SJCRH30 (cell line): ENCODE data around the gene NR2E3. TPM values are rescaled to one million over a fixed set of nuclear protein-coding genes. Genes with fewer than 3 reads are reported as not detected.

Experiments
- DNase-seq, 2 experiments: peaks; one replicate each; pipeline ENCODE4 v3.0.0-alpha.2; 2015 to 2020
- H3K27ac ChIP-seq: fragments of 250-450 bp; sonication (Bioruptor Pico); 2 replicates; pipeline ENCODE4 v1.5.1; 2020; ENCODE audit warnings: mild to moderate bottlenecking, moderate library complexity
- H3K27me3 ChIP-seq: fragments of 250-450 bp; sonication (Bioruptor Pico); 2 replicates; pipeline ENCODE4 v1.5.1; 2020; ENCODE audit warnings: mild to moderate bottlenecking, moderate library complexity
- H3K36me3 ChIP-seq: fragments of 250-450 bp; sonication (Bioruptor Pico); 2 replicates; pipeline ENCODE4 v1.5.1; 2020; ENCODE audit warnings: mild to moderate bottlenecking, moderate library complexity
- H3K4me1 ChIP-seq: fragments of 250-450 bp; sonication (Bioruptor Pico); 2 replicates; pipeline ENCODE4 v1.5.1; 2020; ENCODE audit warnings: mild to moderate bottlenecking, moderate library complexity
- H3K4me3 ChIP-seq: fragments of 250-450 bp; sonication (Bioruptor Pico); 2 replicates; pipeline ENCODE4 v1.5.1; 2020; ENCODE audit warnings: mild to moderate bottlenecking, moderate library complexity
- H3K9me3 ChIP-seq: fragments of 250-450 bp; sonication (Bioruptor Pico); replicated peaks from 2 replicates; pipeline ENCODE4 v1.5.1; 2020; ENCODE audit warnings: mild to moderate bottlenecking, moderate library complexity
- total RNA-seq: library from RNA; depleted of rRNA; stranded (reverse); fragments of >200 nt; shearing (Covaris generic); gene quantifications from 2 replicates; pipeline ENCODE4 v1.2.3, GENCODE V29; 2014; rRNA removed

NR2E3 gene
- total RNA-seq: 4.5 and 8.8 TPM in 2 replicates

DNA sequence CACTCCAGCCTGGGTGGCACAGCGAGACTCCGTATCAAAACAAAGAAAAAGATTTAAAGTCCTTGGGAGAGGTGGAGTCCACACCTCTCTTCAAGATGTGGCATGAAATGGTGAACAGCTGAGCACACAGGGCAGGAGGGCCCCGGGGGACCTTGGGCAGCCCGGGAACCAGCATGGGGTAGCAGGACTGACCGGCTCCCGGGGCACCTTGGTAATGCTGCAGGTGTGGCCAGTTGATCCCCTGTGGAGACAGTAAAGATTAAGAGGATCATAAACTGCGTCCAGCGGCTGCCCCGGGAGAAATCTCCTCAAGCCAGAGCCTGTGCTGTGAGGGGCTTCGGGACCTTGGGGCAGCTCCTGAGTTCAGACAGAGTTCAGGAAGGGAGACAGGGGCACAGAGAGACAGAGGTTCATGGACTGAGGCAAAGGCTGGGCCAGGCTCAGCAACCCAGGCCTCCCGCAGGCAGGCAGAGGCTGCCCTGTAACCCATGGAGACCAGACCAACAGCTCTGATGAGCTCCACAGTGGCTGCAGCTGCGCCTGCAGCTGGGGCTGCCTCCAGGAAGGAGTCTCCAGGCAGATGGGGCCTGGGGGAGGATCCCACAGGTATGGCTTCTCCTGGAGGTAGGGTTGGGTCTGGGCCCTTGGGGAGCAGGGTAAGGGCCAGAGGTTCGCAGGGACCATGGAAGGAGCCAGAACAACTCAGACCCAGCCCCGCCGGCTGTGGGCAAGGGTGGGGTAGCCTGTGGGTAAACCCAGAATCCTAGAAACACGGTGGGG, at the start of gene NR2E3:
Gene NR2E3, plus strand, starts transcription at position 299 of the 780 bp plus-strand sequence. Its CDS starts 190 bp downstream, at position 489.
- no peaks in the 10 kb centered on the region for H3K9me3 ChIP-seq
- peaks cover 5% of the 10 kb centered on the region for H3K36me3 ChIP-seq
- H3K27me3 ChIP-seq: no peaks in the 10 kb centered on the region
- H3K4me1 ChIP-seq: peaks cover 56% of the 10 kb centered on the region
- peak within 1 kb of the TSS; percentile 32 for H3K4me3 ChIP-seq
- peak; percentile 97 for DNase-seq
- H3K27ac ChIP-seq: peak within 1 kb of the TSS; percentile 74

GRCh38 chr15:71760852-71761251, 49.5 kb upstream of the NR2E3 start:
- Histone ChIP-seq H3K4me3 (no peak overlapping the region), H3K27ac (no peak overlapping the region), H3K27me3 (no peaks in the 10 kb centered on the region), H3K9me3 (peaks cover 9% of the 10 kb centered on the region), H3K36me3 (peaks cover 9% of the 10 kb centered on the region), H3K4me1 (no peaks in the 10 kb centered on the region)
- no peak for DNase-seq

- no peak overlapping the region for H3K27ac ChIP-seq
- peaks cover 11% of the 10 kb centered on the region for H3K36me3 ChIP-seq
- no peak overlapping the region for H3K4me3 ChIP-seq
- no peaks in the 10 kb centered on the region for H3K27me3 ChIP-seq
- no peak for DNase-seq
- no peaks in the 10 kb centered on the region for H3K4me1 ChIP-seq
- H3K9me3 ChIP-seq: peaks cover 9% of the 10 kb centered on the region
Observed at GRCh38 chr15:71761649-71762048, 48.7 kb upstream of the NR2E3 start.

DNA sequence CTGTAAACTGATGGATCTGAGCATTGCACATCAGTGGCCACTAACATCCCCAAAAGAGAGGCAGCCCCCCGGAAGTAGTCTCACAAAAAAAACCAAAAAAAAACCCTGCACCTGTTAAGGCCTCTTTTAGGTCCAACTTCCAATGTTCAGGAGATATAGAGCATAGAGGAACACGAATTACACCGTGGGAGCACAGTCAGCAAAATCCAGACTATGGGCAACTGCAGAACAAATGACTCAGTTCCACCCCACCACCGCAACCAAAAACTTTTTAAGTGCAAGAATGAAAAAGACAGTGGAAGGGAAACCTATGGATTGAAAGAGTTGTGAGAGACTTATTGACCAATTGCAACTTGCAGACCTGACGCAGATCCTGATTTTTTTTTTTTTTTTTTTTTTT, 42.2 kb upstream of the NR2E3 start:
- H3K4me1 ChIP-seq: no peaks in the 10 kb centered on the region
- no peak overlapping the region for H3K4me3 ChIP-seq
- DNase-seq: no peak
- peaks cover 12% of the 10 kb centered on the region; the same call in 1 of the 2 replicates for H3K36me3 ChIP-seq
- H3K27me3 ChIP-seq: no peaks in the 10 kb centered on the region; the same call in 1 of the 2 replicates
- H3K27ac ChIP-seq: no peak overlapping the region
- no peaks in the 10 kb centered on the region for H3K9me3 ChIP-seq

DNA sequence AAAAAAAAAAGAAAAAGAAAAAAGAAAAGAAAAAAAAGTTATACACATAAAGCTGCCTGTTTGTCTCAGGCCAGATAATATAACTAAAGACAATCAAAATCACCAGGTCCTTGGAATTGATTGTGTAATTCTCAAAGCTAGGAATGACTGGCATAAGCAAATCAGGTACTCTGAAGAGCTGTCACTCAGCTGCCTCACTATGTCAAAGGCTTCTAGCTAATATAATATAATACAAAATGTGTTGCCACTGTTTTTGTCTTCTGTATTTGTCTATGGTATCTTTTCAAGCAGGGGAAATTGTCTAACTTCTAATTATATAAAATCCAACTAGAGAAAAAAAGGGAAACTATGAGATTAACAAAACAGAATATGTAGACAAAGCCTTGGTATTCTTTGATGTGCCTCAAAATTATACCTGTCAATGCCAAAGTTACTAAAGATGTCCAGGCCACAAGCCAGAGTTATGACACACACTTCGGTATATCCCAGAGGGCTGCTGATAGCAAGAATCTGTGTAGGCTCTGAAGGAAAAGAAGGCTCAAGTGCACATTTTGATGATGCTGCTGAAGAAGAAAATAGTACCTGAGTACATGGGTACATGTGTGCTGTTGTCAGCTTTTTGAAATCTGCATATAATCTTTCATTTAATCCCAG, 37.0 kb upstream of the NR2E3 start:
- Histone ChIP-seq H3K4me3 (no peak overlapping the region), H3K36me3 (peaks cover 11% of the 10 kb centered on the region; the same call in 1 of the 2 replicates), H3K9me3 (no peaks in the 10 kb centered on the region), H3K27me3 (no peaks in the 10 kb centered on the region), H3K27ac (no peak overlapping the region), H3K4me1 (no peaks in the 10 kb centered on the region)
- no peak for DNase-seq

DNA sequence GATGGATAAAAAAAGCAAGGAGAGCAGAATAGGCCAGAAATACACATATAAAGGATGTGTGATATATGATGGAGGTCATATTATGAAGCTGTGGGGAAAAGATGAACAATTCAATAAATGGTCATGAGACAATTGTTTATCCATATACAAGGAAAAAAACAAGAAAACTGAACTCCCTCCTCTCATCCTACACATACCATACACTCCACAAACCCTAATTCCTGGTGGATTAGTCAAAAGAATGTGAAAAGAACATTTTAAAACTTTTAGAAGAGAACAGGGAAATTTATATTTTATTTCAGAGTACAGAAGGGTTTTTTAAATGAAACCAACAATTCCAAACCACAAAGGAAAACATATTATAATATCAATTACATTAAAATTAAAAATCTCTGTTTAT, 34.5 kb upstream of the NR2E3 start:
- Histone ChIP-seq H3K4me1 (0 out of 2 replicates have a peak, but pooled peaks cover 3% of the 10 kb centered on the region), H3K27ac (no peak overlapping the region), H3K9me3 (no peaks in the 10 kb centered on the region), H3K27me3 (no peaks in the 10 kb centered on the region), H3K4me3 (no peak overlapping the region), H3K36me3 (peaks cover 11% of the 10 kb centered on the region; the same call in 1 of the 2 replicates)
- DNase-seq: no peak

GRCh38 chr15:71776304-71776703, 34.0 kb upstream of the NR2E3 start:
- H3K4me3 ChIP-seq: no peak overlapping the region
- H3K27me3 ChIP-seq: no peaks in the 10 kb centered on the region
- no peaks in the 10 kb centered on the region for H3K9me3 ChIP-seq
- H3K4me1 ChIP-seq: 0 out of 2 replicates have a peak, but pooled peaks cover 3% of the 10 kb centered on the region
- H3K36me3 ChIP-seq: peaks cover 7% of the 10 kb centered on the region; the same call in 1 of the 2 replicates
- no peak overlapping the region for H3K27ac ChIP-seq
- DNase-seq: no peak

DNA sequence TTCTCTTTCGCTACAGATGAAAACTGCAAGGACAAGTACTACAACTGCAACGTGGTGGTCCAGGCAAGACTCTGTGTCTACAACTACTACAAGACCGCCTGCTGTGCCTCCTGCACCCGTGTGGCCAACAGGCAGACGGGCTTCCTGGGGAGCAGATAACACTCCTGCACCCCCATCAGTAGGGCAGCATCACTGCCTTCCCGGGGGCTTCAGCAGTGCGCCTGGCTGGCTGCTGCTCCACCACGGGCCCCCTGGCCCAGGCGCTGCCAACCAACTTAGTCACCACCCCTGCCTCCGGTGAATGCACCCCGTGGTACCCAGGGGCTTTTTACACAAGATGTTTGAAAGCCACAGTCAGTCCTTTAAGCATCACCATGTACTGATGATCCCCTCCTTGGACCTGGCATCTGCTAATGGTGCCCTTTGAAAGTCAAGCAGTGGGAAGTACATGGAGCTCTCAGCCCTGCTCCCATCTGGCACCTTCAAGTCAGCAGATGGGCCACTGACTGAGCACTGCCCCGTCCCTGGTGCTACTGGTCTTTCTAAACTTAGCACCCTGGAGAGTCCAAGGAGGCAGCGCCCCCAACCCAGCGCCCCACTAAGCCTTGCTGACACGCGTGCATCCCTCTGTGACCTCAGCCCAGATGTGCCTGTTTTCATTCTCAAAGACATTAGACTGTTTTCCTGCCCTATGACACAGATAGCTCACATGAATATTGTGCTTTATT, 33.0 kb upstream of the NR2E3 start:
- no peaks in the 10 kb centered on the region for H3K9me3 ChIP-seq
- 0 out of 2 replicates have a peak, but pooled peaks cover 3% of the 10 kb centered on the region for H3K4me1 ChIP-seq
- no peak for DNase-seq
- H3K27me3 ChIP-seq: no peaks in the 10 kb centered on the region
- no peak overlapping the region for H3K4me3 ChIP-seq
- H3K36me3 ChIP-seq: peaks cover 2% of the 10 kb centered on the region; the same call in 1 of the 2 replicates
- H3K27ac ChIP-seq: no peak overlapping the region

DNA sequence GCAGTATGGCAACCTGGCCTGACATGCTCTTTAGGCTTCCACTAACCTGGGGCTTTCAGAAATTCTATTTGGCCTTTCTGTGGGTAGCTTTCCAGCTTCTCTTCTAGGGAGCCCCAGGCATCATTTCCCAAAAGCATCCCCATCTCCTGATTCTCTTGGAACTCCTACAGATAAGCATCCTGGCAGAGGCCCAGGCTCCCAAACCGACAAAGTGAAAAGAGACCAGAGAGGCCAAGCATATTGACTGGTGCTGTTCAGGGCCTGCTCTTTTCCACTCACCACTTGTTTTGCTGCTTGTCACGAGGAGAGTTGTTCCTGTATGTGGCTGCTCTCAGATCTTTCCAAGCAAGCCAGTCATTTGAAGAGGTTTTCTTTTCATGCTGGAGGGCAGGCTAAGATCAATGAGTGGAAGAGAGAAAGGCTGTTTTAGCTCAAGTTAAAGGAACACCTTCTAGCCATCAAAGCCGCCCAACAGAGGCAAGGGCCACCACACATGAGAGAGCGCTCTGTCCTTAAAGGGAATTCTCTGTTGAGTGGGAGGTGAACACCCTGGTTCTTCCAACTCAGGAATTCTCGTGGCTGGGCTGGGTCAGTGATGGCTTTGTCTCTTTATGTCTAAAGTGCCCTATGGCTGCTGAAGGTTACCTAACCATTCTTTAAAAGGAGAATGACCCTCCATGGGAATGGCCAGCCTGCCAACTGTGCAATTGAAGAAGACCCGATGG, 31.1 kb upstream of the NR2E3 start:
- no peak overlapping the region for H3K27ac ChIP-seq
- H3K9me3 ChIP-seq: no peaks in the 10 kb centered on the region
- H3K36me3 ChIP-seq: no peaks in the 10 kb centered on the region
- no peak for DNase-seq
- no peak overlapping the region for H3K4me3 ChIP-seq
- no peaks in the 10 kb centered on the region for H3K27me3 ChIP-seq
- H3K4me1 ChIP-seq: 0 out of 2 replicates have a peak, but pooled peaks cover 3% of the 10 kb centered on the region

DNA sequence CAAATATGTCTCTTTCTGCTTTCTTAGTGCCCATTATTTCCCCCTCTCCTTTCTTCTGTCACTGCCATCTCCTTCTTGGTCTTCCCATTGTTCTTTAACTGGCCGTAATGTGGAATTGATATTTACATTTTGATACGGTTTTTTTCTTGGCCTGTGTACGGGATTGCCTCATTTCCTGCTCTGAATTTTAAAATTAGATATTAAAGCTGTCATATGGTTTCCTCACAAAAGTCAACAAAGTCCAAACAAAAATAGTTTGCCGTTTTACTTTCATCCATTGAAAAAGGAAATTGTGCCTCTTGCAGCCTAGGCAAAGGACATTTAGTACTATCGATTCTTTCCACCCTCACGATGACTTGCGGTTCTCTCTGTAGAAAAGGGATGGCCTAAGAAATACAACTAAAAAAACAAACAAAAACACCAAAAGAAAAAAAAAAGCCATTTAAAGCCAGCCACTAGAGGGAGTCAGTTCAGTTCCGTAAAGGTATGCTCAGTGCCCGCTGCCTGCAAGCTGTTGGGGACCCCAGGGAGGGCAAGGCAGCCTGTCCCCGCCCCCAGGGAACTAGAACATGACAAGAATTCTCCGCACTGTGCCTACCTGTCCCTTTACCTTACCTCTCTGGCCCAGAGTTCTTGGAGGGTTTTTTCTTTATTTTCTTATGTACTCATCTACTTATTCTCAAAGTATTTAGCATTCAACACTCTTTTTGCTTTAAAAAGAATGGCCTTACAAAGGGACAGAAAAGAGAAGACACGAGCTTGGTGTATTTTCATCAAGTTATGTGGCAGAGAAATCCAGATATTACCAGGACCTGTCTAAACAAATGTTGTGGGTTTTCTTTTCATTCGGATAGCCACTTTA, 30.0 kb upstream of the NR2E3 start:
- H3K27ac ChIP-seq: no peak overlapping the region
- peak; percentile 40 to 62 for DNase-seq

DNA sequence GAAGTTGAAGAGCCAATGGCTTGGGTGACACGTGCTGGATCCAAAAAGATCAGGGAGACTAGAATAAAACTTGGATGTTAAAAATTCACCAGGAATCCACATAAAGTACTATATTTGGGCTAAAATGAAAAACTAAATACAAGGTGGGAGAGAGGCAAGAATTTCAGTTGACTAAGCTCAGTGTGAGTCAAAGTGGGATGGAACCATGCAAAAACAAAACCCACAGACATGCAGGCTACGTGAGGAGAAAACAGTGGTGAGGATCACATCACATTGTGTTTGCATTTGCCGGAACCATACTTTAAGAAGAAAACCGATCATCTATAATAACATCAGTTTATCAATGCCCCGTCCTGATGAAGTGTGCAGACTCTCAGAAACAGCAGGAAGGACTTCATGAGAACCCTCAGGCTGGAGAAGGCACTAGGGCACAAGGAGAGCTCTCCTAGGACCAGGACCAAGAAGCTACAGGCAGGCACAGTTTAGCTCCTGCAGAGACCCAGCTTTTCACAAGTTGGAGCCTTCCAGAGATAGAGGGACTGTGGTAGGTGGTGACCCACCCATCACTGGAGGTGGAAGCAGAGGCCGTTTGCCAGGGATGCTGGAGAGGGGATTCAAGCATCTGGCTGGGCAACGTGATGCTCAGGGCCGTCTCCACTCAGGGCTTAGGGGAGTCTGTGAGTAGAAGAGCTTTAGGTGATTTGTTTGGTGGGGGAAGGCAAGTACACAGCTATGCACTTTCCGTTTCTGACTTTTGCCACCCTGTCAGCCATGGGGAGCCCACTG, 29.0 kb upstream of the NR2E3 start:
- no peak overlapping the region for H3K4me3 ChIP-seq
- no peaks in the 10 kb centered on the region for H3K27me3 ChIP-seq
- H3K9me3 ChIP-seq: no peaks in the 10 kb centered on the region
- no peak overlapping the region for H3K27ac ChIP-seq
- H3K4me1 ChIP-seq: 0 out of 2 replicates have a peak, but pooled peaks cover 3% of the 10 kb centered on the region
- H3K36me3 ChIP-seq: no peaks in the 10 kb centered on the region
- DNase-seq: no peak

More for the DNA sequence above, 30.0 kb upstream of the NR2E3 start:
- Histone ChIP-seq H3K4me3 (no peak overlapping the region), H3K27me3 (no peaks in the 10 kb centered on the region), H3K4me1 (0 out of 2 replicates have a peak, but pooled peaks cover 3% of the 10 kb centered on the region), H3K36me3 (no peaks in the 10 kb centered on the region), H3K9me3 (no peaks in the 10 kb centered on the region)

- Histone ChIP-seq H3K4me3 (no peak overlapping the region), H3K36me3 (no peaks in the 10 kb centered on the region), H3K27me3 (no peaks in the 10 kb centered on the region), H3K4me1 (0 out of 2 replicates have a peak, but pooled peaks cover 3% of the 10 kb centered on the region), H3K27ac (no peak overlapping the region), H3K9me3 (no peaks in the 10 kb centered on the region)
- DNase-seq: no peak
Observed at GRCh38 chr15:71781965-71782265, 28.4 kb upstream of the NR2E3 start.
